Chondrocyte (in vitro differentiated cells): ENCODE measurements around the gene B9D2. TPM values are rescaled to one million over a fixed set of nuclear protein-coding genes. Genes with fewer than 3 reads are reported as not detected.

Experiments
- DNase-seq: peaks from one replicate; pipeline ENCODE4 v3.0.0; 2021; ENCODE audit warnings: mixed read lengths, low spot score
- H3K27ac Mint-ChIP-seq: one replicate; pipeline ENCODE4 v1.8.0; 2021; ENCODE audit warnings: mild to moderate bottlenecking, moderate library complexity, mixed read lengths; ENCODE audit not compliant: unreplicated experiment
- H3K27me3 Mint-ChIP-seq: 2 replicates; pipeline ENCODE4 v1.8.0; 2021; ENCODE audit warnings: low read depth, mixed read lengths
- H3K36me3 Mint-ChIP-seq: 2 replicates; pipeline ENCODE4 v1.8.0; 2021; ENCODE audit warnings: low read depth, mixed read lengths
- H3K4me1 Mint-ChIP-seq: 2 replicates; pipeline ENCODE4 v1.8.0; 2021; ENCODE audit warnings: low read depth, mild to moderate bottlenecking, mixed read lengths
- H3K4me3 Mint-ChIP-seq: one replicate; pipeline ENCODE4 v1.8.0; 2021; ENCODE audit warnings: mild to moderate bottlenecking, moderate library complexity, mixed read lengths; ENCODE audit not compliant: unreplicated experiment
- H3K9me3 Mint-ChIP-seq: 2 replicates; pipeline ENCODE4 v1.8.0; 2021; ENCODE audit warnings: low read depth, mixed read lengths
- CTCF ChIP-seq: fragments of 200-600 bp; sonication (generic); IDR thresholded peaks from 2 replicates; pipeline ENCODE4 v1.5.0; 2021; ENCODE audit warnings: antibody characterized with exemption, mild to moderate bottlenecking, moderate library complexity
- total RNA-seq: library from RNA; stranded (reverse); gene quantifications from 3 replicates; pipeline ENCODE4 v1.2.1, GENCODE V29; 2021

The B9D2 gene
- total RNA-seq, 1 donor from 2014 or later = 2.0 TPM

- Mint-ChIP-seq H3K4me1 (peaks cover 21% of the 10 kb centered on the region), H3K27ac (no peak overlapping the region), H3K4me3 (no peak overlapping the region), H3K27me3 (no peaks in the 10 kb centered on the region), H3K36me3 (no peaks in the 10 kb centered on the region), H3K9me3 (no peaks in the 10 kb centered on the region)
- no peak for TF ChIP-seq CTCF
- DNase-seq = no peak
These were observed 38.1 kb upstream of the B9D2 start for GRCh38 chr19:41402010-41402409.

- H3K4me3 Mint-ChIP-seq = no peak overlapping the region
- no peak overlapping the region for H3K27ac Mint-ChIP-seq
- no peaks in the 10 kb centered on the region for H3K9me3 Mint-ChIP-seq
- H3K36me3 Mint-ChIP-seq = no peaks in the 10 kb centered on the region
- TF ChIP-seq CTCF = no peak
- no peak for DNase-seq
- no peaks in the 10 kb centered on the region for H3K27me3 Mint-ChIP-seq
- peaks cover 25% of the 10 kb centered on the region for H3K4me1 Mint-ChIP-seq
These were observed 37.5 kb upstream of the B9D2 start for GRCh38 chr19:41401483-41401882.

GRCh38 chr19:41399525-41399924 lies 35.6 kb upstream of the B9D2 start:
- DNase-seq = no peak
- H3K9me3 Mint-ChIP-seq = no peaks in the 10 kb centered on the region
- H3K4me1 Mint-ChIP-seq = peaks cover 35% of the 10 kb centered on the region
- H3K4me3 Mint-ChIP-seq = no peak overlapping the region
- H3K27me3 Mint-ChIP-seq = no peaks in the 10 kb centered on the region
- no peak for TF ChIP-seq CTCF
- no peak overlapping the region for H3K27ac Mint-ChIP-seq
- H3K36me3 Mint-ChIP-seq = no peaks in the 10 kb centered on the region

GRCh38 chr19:41399091-41399490 lies 35.1 kb upstream of the B9D2 start:
- H3K27me3 Mint-ChIP-seq = no peaks in the 10 kb centered on the region
- no peak for TF ChIP-seq CTCF
- H3K9me3 Mint-ChIP-seq = no peaks in the 10 kb centered on the region
- no peak for DNase-seq
- H3K27ac Mint-ChIP-seq = no peak overlapping the region
- H3K36me3 Mint-ChIP-seq = no peaks in the 10 kb centered on the region
- peaks cover 35% of the 10 kb centered on the region for H3K4me1 Mint-ChIP-seq
- peak overlapping the region; percentile 98 for H3K4me3 Mint-ChIP-seq

- no peaks in the 10 kb centered on the region for H3K9me3 Mint-ChIP-seq
- no peaks in the 10 kb centered on the region for H3K36me3 Mint-ChIP-seq
- no peak overlapping the region for H3K27ac Mint-ChIP-seq
- H3K27me3 Mint-ChIP-seq = no peaks in the 10 kb centered on the region
- TF ChIP-seq CTCF = no peak
- peak overlapping the region; percentile 98 for H3K4me3 Mint-ChIP-seq
- H3K4me1 Mint-ChIP-seq = peaks cover 35% of the 10 kb centered on the region
- no peak for DNase-seq
These were observed 34.6 kb upstream of the B9D2 start for GRCh38 chr19:41398598-41398997.
